Loucy (cell line): ENCODE measurements around the gene PARVA.

Experiments used
- H2AFZ ChIP-seq: fragments of 200-600 bp; sonication (generic); 2 replicates; pipeline ENCODE4 v1.6.0; 2016; ENCODE audit warnings: antibody characterized with exemption, mild to moderate bottlenecking, low read length, moderate library complexity
- H3F3A ChIP-seq: fragments of 200-600 bp; 2 replicates; pipeline ENCODE4 v1.6.0; 2016; ENCODE audit warnings: antibody characterized with exemption, low read depth, mild to moderate bottlenecking
- H3K27me3 ChIP-seq: fragments of 200-600 bp; sonication (generic); 2 replicates; pipeline ENCODE4 v1.6.1; 2014; ENCODE audit warnings: low read length, mild to moderate bottlenecking; ENCODE audit not compliant: insufficient read depth, poor library complexity, severe bottlenecking
- H3K36me3 ChIP-seq: fragments of 200-600 bp; sonication (generic); 2 replicates; pipeline ENCODE4 v1.6.1; 2016; ENCODE audit warnings: low read length; ENCODE audit not compliant: insufficient read depth
- H3K4me1 ChIP-seq: fragments of 200-600 bp; sonication (generic); 2 replicates; pipeline ENCODE4 v1.5.1; 2014; ENCODE audit warnings: low read length, mild to moderate bottlenecking; ENCODE audit not compliant: insufficient read depth, poor library complexity, severe bottlenecking
- H3K4me2 ChIP-seq: fragments of 200-600 bp; sonication (generic); 2 replicates; pipeline ENCODE4 v1.6.0; 2014; ENCODE audit warnings: antibody characterized with exemption, low read length, low read depth, mild to moderate bottlenecking; ENCODE audit not compliant: poor library complexity, severe bottlenecking
- H3K4me3 ChIP-seq: fragments of 200-600 bp; sonication (generic); 2 replicates; pipeline ENCODE4 v1.5.1; 2014; ENCODE audit warnings: low read length, mild to moderate bottlenecking, mixed read lengths; ENCODE audit not compliant: poor library complexity, severe bottlenecking
- H3K79me2 ChIP-seq: fragments of 200-600 bp; sonication (generic); 2 replicates; pipeline ENCODE4 v1.6.1; 2014; ENCODE audit warnings: low read length; ENCODE audit not compliant: insufficient read depth
- H3K9ac ChIP-seq: fragments of 200-600 bp; sonication (generic); 2 replicates; pipeline ENCODE4 v1.6.0; 2014; ENCODE audit warnings: mild to moderate bottlenecking, low read depth, low read length, moderate library complexity; ENCODE audit not compliant: poor library complexity, severe bottlenecking
- H3K9me2 ChIP-seq: fragments of 200-600 bp; sonication (generic); replicated peaks from 2 replicates; pipeline ENCODE4 v1.6.1; 2016; ENCODE audit warnings: low read depth, low read length, mixed read lengths
- H3K9me3 ChIP-seq: fragments of 200-600 bp; sonication (generic); 2 replicates; pipeline ENCODE4 v1.6.1; 2014; ENCODE audit warnings: mild to moderate bottlenecking, antibody characterized with exemption, low read length, low read depth; ENCODE audit not compliant: insufficient read depth
- H4K20me1 ChIP-seq: fragments of 200-600 bp; sonication (generic); 2 replicates; pipeline ENCODE4 v1.6.0; 2014; ENCODE audit warnings: antibody characterized with exemption, low read length, mild to moderate bottlenecking; ENCODE audit not compliant: insufficient read depth, poor library complexity, severe bottlenecking
- CTCF ChIP-seq: fragments of 200-600 bp; sonication (generic); conservative IDR thresholded peaks from 2 replicates; pipeline ENCODE4 v1.5.1; 2014; ENCODE audit warnings: mild to moderate bottlenecking, antibody characterized with exemption, low read length
- EZH2phosphoT487 ChIP-seq: fragments of 200-600 bp; IDR thresholded peaks from 2 replicates; pipeline ENCODE4 v1.6.1; 2018; ENCODE audit warnings: antibody characterized with exemption, mild to moderate bottlenecking, moderate library complexity, borderline replicate concordance

PARVA gene

GRCh38 chr11:12408156-12408770, 30.9 kb downstream of the PARVA start:
- Histone ChIP-seq H3K9me3 (no peaks in the 10 kb centered on the region), H3K4me2 (no peak overlapping the region), H3K27me3 (no peaks in the 10 kb centered on the region), H3K36me3 (no peaks in the 10 kb centered on the region), H3K4me3 (no peak overlapping the region), H3K4me1 (no peaks in the 10 kb centered on the region), H3K9me2 (no peaks in the 10 kb centered on the region), H2AFZ (no peak overlapping the region), H3K79me2 (no peaks in the 10 kb centered on the region), H3F3A (no peaks in the 10 kb centered on the region), H3K9ac (no peak overlapping the region), H4K20me1 (no peaks in the 10 kb centered on the region)
- TF ChIP-seq CTCF (no peak), EZH2phosphoT487 (no peak)

- no peak overlapping the region for H2AFZ ChIP-seq
- H3K9ac ChIP-seq: no peak overlapping the region
- no peaks in the 10 kb centered on the region for H3F3A ChIP-seq
- no peaks in the 10 kb centered on the region for H3K36me3 ChIP-seq
- H4K20me1 ChIP-seq: no peaks in the 10 kb centered on the region
- H3K79me2 ChIP-seq: no peaks in the 10 kb centered on the region
- no peak overlapping the region for H3K4me2 ChIP-seq
- no peaks in the 10 kb centered on the region for H3K9me2 ChIP-seq
- H3K9me3 ChIP-seq: no peaks in the 10 kb centered on the region
- TF ChIP-seq CTCF: no peak
- TF ChIP-seq EZH2phosphoT487: no peak
- no peaks in the 10 kb centered on the region for H3K4me1 ChIP-seq
- no peaks in the 10 kb centered on the region for H3K27me3 ChIP-seq
- no peak overlapping the region for H3K4me3 ChIP-seq
Measured at GRCh38 chr11:12409621-12410005, 32.2 kb downstream of the PARVA start.

- H3K4me1 ChIP-seq: no peaks in the 10 kb centered on the region
- no peaks in the 10 kb centered on the region for H4K20me1 ChIP-seq
- H3K79me2 ChIP-seq: no peaks in the 10 kb centered on the region
- no peak overlapping the region for H2AFZ ChIP-seq
- no peak overlapping the region for H3K4me3 ChIP-seq
- H3K36me3 ChIP-seq: no peaks in the 10 kb centered on the region
- no peak overlapping the region for H3K9ac ChIP-seq
- TF ChIP-seq EZH2phosphoT487 (no peak), CTCF (peak; percentile 35)
- H3F3A ChIP-seq: no peaks in the 10 kb centered on the region
- no peaks in the 10 kb centered on the region for H3K9me2 ChIP-seq
- no peak overlapping the region for H3K4me2 ChIP-seq
- H3K27me3 ChIP-seq: no peaks in the 10 kb centered on the region
- H3K9me3 ChIP-seq: no peaks in the 10 kb centered on the region
Measured at GRCh38 chr11:12410006-12410728, 32.8 kb downstream of the PARVA start.
